Stimulated activated CD8-positive, alpha-beta memory T cell treated with anti-CD3 and anti-CD28 coated beads, Interleukin-7, amount 100 ng/mL, for 24 hours (primary cell): ENCODE results near the gene ZNF653.
"Not testable (repeated sequence)": the region's sequence is repeated elsewhere in the genome, so short reads cannot be mapped to it uniquely, and the experiment has no call there.

ENCODE experiments used
- DNase-seq: peaks from one replicate; pipeline ENCODE4 v3.0.0-alpha.2; 2020; ENCODE audit warnings: low read depth

The ZNF653 gene

DNA sequence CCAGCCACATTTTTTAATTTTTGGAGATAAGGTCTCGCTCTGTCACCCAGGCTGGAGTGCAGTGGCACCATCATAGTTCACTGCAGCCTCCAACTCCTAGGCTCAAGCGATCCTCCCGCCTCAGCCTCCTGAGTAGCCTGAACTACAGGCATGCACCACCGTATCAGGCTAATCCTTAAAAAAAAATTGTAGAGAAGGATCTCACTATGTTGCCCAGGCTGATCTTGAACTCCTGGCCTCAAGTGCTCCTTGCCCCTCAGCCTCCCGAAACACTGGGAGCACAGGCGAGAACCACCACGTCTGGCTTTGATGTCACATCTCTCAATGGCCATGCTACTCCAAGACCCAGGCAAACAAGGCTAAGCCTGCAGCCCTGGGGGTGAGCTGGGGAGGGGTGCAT lies 49.0 kb downstream of the ZNF653 start:
- DNase-seq: no peak

DNA sequence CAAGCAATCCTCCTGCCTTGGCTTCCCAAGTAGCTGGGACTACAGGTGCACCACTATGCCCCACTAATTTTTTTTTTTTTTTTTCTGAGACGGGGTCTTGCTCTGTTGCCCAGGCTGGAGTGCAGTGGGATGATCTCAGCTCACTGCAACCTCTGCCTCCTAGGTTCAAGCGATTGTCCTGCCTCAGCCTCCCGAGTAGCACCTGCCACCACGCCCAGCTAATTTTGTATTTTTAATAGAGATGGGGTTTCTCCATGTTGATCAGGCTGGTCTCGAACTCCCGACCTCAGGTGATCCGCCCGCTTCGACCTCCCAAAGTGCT lies 50.4 kb downstream of the ZNF653 start:
- not testable (repeated sequence) for DNase-seq

DNA sequence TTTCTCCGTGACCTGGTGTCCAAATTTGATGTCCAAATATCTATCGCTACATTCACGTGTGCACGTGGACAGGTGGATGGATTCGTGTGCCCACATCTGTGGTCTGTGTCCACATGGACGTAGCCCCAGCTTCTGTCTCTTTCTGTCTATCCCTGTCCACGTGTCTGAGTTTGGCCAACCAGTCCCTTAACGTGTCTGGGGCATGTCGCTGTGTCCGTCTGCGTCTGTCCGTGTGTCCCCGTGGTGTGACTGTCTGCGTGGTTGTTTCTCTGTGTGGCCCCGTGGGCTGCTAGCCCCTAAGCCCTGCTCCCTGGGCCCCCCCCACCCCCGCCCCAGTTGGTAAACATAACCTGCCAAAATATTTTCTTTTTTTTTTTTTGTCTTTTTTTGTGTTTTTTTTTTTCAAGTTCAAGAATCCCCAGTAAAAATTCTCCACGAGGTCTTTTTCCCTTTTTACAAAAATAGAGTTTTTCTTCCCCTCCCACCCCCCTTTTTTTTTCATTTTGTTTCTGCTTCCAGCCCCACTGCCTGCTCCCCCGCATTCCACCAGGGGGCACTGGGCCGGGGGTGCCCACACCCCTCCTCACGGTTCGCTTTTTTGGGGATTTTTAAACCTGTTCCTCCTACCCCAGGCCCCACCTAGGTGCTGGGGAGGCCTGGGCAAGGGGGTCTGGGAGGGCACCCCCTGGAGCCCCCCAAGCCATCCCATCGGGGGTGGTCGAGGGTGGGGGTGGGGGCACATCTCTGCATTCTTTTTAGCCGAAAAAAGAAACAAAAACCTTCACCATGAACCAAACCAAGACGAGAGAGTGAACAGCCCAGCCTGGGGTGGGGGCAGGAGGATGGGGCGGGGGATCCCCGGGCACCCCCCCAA lies 51.9 kb downstream of the ZNF653 start:
- DNase-seq: no peak

GRCh38 chr19:11452620-11453310 lies 52.9 kb downstream of the ZNF653 start:
- DNase-seq: no peak

GRCh38 chr19:11451871-11452619 lies 53.6 kb downstream of the ZNF653 start:
- DNase-seq: no peak

DNA sequence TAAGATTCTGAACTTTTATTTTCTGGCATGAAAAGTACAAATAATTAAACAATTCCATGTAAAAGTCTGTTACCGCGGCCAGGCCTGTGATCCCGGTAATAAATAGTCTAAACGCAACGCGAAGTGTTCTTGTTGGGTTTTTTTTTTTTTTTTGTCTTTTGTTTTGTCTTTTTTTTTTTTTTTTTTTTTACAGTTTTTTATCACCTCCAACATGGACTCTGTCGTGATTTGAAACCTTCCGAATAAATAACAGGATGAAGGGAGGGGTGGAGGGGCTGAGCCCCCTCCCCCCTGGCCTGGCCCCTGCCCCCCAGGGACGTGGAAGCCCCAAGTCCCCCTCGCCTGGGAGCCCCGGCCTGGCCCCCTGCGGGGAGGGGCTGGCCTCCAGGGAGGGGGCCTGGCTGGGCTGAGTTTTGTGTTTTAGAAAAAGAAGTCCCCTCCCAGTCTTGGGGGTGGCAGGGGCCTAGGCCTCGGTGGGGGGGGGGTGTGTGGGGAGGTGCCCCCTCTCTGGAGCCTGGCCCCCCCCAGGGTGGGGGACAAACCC lies 54.2 kb downstream of the ZNF653 start:
- no peak for DNase-seq

DNA sequence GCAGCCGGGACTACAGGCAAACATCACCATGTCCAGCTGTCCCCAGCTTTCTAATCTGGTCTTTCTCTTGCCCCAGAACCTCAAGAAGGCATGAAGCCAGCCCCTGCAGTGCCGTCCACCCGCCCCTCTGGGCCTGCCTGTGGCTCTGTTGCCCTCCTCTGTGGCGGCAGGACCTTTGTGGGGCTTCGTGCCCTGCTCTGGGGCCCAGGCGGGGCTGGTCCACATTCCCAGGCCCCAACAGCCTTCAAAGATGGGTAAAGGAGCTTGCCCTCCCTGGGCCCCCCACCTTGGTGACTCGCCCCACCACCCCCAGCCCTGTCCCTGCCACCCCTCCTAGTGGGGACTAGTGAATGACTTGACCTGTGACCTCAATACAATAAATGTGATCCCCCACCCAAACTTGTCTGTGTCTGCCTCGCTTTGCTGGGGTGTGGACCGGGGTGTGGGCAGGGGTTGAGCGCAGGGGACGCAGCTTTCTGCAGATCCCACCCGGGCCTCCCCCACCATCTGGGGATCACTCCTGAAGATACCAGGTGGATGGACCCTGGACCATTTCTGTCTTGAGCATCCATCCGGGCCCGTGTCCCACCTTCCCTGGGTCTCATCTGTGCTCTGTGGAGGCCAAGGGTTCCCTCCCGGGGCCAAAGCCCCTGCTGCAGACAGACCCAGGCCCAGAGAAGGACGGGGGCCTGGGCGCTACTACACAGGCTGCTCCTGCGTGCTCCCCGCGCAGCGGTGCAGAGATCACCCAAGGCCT lies 54.9 kb downstream of the ZNF653 start:
- DNase-seq: no peak

- no peak for DNase-seq
Measured at GRCh38 chr19:11448923-11449554, 56.6 kb downstream of the ZNF653 start.

DNA sequence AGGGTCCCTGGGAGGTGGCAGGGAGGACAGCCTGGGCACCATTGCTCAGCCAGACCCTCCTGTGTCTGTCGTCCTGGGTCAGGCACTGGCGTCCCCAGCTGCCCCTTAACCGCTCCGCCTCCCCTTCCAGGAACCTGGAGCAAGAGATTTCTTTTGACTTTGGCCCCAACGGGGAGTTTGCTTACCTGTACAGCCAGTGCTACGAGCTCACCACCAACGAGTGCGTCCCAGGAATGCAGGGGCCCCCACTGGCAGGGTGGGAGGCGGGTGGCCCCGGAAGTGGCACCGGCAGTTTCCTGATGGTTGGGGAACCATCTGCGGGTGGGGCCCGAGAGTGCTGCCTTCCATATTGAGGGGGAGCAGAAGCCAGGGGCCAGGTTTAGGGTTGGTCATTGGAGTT lies 57.2 kb downstream of the ZNF653 start:
- no peak for DNase-seq

GRCh38 chr19:11447347-11448262 lies 58.0 kb downstream of the ZNF653 start:
- no peak for DNase-seq

DNA sequence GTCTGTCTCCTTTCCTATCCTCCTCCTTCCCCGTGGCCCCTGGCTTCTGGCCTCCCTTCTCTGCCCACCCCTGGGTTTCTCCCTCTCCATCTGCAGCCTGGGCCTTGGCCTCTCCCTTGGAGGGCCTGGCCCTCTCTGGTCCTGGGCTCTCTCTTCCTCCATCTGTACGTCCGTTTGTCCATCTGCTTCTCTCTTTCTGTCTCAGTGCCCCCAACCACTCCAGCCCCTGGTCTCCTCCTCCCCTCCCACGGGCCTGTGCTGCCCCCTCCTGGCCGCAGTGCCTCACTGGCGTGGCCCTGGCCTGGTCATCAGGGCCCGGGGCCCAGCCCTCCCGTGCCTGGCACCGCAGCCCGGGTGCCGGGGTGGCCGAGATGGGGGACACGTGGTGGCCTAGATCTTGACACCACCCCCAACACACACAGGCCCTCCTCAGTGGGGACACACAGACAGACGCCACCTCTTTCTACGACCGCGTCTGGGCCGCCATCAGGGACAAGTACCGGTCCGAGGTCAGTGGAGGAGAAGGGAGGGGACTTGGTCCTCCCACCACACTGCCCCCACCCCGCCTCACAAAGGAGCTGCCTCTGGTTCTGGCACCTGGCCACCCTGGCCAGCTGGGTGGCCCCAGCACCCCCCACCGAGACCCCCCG lies 58.9 kb downstream of the ZNF653 start:
- DNase-seq: peak; percentile 21

GRCh38 chr19:11446271-11446651 lies 59.4 kb downstream of the ZNF653 start:
- DNase-seq: no peak

DNA sequence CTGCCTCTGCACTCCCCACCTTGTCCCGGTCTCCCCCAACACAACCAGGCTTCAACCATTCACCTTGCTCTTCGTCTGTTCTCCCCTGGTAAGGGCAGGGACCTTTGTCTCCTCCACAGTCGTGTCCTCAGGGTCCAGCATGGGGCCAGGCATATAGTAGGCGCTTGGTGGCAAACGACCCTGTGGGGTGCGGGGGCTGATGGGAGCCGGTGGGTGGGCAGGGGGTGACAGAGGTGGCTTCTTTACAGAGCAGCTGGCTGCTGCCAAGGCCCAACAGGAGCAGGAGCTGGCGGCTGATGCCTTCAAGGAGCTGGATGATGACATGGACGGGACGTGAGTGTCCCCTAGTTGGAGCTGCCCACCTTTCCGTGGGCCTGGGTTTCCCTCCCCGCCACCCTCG lies 60.5 kb downstream of the ZNF653 start:
- no peak for DNase-seq

- DNase-seq: no peak
Measured at GRCh38 chr19:11444059-11444458, 61.6 kb downstream of the ZNF653 start.

- no peak for DNase-seq
Measured at GRCh38 chr19:11437955-11438354, 67.7 kb downstream of the ZNF653 start.

GRCh38 chr19:11435833-11436313 lies 69.8 kb downstream of the ZNF653 start:
- no peak for DNase-seq

DNA sequence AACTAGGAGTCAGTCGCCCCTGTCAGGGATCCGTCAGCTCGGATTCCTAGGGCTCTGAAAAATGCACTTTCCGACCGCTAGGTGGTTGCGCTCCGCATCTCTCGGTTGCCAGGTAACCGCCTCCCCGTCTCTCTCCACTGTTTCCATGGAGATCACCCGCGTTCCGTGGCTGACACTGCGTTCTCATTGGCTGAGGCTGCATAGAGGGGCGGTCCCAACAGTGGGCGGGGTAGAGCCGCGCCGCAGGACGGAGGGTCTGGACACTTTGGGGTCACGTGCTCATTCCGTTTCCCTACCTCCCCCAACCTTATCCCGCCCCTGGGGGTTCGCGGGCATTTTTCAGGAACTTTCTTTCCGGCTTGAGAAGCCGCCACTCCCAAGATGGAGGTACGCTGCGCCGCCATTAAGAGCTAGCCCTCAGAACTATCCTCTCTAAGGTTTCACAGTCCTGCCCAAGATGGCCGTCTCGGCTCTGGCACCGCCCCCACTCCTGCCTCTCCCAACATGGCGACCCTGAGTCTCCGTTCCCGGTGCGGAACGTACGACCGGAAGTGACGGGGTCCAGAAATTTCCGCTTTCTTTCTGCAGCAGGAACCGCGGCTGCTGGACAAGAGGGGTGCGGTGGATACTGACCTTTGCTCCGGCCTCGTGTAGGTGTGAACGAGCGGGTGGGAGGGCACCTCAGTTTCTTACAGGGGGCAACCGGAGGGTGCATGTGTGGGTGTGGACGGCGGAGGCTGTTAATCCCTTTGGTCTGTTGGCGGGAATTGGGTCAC lies 70.4 kb downstream of the ZNF653 start, which contains the start of the genes ODAD3 and PRKCSH:
Gene ODAD3, minus strand, starts transcription at position 65 of the 776 bp plus-strand sequence. CDS start 105 bp downstream, outside the sequence.
Gene PRKCSH, plus strand, starts transcription at position 579 of the 776 bp plus-strand sequence. CDS start 483 bp downstream, outside the sequence.
- peak; percentile 99 for DNase-seq

GRCh38 chr19:11434703-11435056 lies 71.0 kb downstream of the ZNF653 start:
- no peak for DNase-seq

DNA sequence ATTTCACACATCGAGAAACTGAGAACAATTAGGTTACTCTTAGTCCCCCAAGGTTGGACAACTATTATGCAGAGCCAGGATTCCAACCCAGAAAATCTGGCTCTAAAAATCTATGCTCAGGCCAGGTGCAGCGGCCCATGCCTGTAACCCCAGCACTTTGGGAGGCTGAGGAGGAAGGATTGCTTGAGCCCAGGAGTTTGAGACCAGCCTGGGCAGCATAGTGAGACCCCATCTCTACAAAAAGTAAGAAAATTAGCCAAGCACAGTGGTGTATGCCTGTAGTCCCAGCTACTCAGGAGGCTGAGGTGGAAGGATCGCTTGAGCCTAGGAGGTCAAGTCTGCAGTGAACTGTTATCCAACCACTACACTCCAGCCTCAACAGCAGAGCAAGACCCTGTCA lies 72.1 kb downstream of the ZNF653 start:
- DNase-seq: not testable (repeated sequence)
